HG03097 (cell line): ENCODE measurements around the gene ZNF786.
"Not testable (repeated sequence)": the region's sequence is repeated elsewhere in the genome, so short reads cannot be mapped to it uniquely, and the experiment has no call there.

Experiments
- ATAC-seq: cut with Tn5 transposase; IDR thresholded peaks from one replicate; pipeline ENCODE4 v1.9.1; 2021; ENCODE audit not compliant: unreplicated experiment, low FRiP score

The ZNF786 gene

DNA sequence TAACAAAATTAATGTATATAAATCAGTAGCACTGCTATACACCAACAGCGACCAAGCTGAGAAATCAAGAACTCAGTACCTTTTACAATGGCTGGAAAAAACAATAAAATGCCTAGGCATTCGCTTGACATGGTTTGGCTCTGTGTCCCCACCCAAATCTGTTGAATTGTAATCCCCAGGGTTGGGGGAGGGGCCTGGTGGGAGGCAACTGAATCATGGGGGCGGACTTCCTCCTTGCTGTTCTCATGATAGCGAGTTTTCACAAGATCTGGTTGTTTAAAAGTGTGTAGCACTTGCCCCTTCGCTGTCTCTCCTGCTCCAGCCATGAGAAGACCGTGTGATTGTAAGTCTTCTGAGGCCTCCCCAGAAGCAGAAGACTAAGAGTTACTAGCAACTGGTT is 8.6 kb downstream of the ZNF786 start:
- no peak for ATAC-seq

DNA sequence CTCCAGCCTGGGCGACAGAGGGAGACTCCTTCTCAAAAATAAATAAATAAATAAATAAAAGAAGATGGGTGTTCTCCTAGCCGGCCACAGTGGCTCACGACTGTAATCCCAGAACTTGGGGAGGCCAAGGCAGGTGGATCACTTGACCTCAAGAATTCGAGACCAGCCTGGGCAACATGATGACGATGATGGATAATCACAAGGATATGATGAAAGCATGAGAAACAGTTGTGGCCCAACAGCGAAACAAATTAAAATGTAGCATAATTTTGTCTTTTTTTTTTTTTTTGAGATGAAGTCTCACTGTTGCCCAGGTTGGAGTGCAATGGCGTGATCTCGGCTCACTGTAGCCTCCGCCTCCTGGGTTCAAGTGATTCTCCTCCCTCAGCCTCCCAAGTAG is 12.9 kb downstream of the ZNF786 start:
- no peak for ATAC-seq

DNA sequence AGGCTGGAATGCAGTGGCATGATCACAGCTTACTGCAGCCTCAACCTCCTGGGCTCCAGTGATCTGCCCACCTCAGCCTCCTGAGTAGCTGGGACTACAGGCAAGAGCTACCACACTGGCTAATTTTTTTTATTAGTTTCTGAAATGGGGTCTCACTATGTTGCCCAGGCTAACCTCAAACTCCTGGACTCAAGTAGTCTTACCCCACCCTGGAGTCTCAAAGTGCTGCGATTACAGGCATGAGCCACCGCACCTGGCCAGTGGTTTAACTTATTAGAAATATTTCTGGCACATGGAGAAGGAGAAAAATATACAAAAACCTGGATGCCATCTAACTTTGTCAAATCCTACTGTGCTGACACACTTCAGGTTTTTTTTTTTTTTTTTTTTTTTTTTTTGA is 15.2 kb downstream of the ZNF786 start:
- no peak for ATAC-seq

DNA sequence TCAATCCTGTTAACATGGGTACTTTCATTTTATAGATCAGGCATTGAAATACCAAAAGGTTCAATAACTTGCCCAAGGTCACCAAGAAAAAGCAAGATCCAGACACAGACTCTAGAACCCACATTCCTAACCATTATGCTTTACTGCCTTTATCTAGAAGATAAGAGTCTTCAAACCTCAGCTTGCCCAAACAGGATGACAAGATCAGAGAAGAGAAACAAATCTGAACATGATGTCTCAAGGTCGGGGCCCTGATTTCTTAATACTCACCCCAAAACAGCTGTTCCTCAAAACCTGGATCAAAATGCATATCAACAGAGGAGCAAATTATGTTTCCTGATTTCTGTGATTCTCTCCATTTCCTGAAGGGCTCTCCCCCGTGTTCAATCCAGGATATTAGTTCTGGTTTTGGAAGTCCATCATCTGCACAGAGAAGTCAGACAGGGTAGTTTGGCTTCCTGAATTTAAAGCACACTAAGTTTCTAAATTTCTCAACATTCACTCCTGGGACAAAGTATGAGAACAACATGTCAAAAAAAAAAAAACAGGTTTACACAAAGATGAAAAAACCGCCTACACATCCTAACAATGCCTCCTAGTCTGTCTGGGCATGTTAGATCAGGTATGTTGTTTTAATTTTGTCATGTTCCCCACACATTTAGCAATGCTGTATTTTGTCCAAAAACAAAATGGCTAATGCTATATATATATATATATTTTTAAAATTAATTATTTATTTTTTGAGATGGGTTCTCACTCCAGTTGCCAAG is 16.2 kb downstream of the ZNF786 start:
- no peak for ATAC-seq

DNA sequence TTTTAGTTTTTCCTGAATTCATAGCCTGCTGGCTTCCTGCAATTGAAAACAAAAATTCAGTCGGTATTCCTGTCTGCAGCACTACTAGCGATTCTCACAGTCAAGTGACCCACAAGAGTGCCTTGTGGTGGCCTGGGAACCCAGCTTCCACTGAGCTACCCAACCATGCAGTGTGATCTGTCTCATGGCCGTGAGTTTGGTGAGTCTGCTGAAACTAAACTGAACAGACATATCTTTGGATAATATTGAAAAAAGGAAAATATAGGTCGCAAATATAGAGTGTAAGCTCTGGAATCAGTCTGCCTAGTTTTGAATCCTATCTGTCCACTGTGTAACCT is 18.1 kb downstream of the ZNF786 start:
- ATAC-seq: no peak

DNA sequence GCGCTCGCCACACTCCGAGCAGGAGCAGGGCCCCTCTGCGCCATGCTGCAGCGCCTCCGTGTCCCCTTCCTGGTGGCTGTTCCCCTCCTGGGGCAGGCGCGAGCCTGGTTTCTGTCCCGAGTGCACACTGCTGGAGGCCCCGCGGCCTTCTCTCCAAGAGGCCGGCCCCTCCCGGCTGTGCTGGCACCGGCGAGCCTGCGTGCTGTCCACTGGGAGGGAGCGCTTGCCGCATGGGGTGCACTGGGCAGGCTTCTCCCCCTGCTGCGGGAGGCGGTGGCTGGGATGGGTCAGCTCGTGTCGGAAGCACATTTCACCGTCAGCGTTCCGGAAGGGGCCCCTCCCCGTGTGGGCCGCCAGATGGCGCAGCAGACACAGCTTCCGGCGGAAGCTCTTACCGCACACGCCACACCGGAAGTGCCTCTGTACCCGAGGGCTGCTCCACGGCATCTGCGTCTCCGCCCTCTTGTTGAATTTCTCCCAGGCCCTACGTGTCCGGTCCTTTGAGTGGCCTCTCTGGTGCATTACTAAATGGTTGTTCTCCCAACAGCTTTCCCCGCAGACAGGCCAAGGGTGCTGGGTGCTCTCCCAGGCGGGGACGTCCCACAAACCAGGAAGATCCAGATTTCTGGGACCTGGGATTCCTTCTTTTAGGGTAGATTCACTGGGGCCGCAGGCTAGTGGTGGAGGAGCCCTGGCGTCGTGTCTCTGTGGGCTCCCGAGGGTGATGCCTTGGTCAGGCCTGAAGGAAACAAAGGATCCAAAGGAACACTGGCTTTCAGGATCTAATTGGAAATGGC is 18.7 kb downstream of the ZNF786 start:
- ATAC-seq: no peak

DNA sequence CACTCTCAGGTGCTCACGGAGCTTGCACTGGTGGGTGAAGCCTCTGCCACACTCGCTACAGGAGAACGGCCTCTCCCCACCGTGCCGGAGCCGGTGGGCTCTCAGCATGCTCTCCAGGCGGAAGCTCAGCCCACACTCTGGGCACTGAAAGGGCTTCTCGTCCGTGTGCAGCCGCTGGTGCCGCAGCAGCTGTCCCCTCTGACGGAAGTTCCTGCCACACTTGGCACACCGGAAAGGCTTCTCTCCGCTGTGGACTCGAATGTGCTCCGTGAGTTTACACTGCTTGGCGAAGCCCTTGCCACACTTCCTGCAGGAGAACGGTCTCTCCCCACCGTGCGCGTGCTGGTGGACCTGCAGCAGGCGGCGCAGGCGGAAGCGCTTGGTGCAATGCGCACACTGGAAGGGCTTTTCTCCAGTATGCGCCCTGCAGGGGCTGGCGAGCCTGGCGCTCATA is 19.3 kb downstream of the ZNF786 start:
- ATAC-seq: no peak

DNA sequence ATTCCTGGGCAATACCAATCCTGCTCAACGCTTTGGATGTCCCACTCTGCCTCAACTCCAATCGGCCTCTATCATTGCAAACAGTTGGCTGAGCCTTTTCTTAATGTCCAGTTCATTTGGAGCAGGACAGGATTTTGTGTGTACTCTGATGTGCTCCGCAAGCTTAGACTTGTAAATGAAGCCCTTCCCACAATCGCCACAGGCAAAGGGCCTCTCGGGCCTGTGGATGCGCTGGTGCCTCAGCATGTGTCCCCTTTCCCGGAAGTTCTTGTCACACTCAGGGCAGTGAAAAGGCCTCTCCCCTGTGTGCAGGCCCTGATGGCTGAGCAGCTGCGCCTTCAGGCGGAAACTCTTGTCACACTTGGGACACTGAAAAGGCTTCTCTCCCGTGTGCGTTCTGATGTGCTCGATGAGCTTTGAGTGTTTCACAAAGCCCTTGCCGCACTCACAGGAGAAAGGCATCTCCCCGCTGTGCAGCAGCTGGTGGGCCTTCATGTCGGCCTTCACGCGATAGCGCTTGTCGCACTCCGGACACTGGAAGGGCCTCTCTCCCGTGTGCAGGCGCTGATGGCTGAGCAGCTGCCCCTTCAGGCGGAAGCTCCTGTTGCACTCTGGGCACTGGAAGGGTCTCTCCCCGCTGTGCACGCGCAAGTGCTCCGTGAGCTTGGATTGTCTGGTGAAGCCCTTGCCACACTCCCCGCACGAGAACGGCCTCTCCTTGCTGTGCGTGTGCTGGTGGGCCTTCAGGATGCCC is 20.0 kb downstream of the ZNF786 start:
- no peak for ATAC-seq

DNA sequence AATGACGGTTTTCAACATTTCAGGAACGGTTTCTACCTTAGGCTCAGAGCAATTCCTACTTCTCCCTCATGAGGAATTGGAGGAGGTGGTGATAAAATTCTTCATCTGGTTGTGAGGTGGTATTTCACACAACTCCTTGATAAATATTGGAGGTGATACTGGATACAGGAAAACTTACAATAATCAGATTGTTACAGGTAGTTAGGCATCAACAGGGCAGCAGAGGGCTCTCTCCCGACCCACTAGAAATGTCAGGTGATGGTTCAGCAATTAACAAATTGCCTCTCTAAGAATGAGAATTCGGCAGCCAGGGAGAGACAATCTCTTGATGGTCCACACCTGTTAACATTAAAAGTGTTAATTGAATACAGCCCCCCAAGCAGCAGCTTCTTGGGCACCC is 22.6 kb downstream of the ZNF786 start:
- ATAC-seq: no peak

DNA sequence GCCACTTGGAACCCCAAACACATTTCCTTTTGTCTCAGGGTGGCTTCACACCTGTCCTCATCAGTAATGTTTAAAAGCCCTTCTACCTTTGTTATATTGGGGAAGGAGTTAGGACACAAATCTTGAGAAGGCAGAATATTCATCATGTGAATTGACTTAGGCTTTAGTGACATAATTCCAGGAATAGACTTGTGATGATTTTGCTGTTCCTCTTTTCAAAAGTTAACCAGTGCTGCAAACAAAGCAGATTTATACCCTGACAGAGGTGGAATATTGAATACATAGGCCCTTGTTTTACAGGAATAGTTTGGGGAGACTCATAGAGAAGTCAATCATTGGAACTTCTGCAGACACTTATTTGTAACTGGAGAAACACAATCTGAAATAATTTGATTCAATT is 27.0 kb downstream of the ZNF786 start:
- ATAC-seq: no peak

DNA sequence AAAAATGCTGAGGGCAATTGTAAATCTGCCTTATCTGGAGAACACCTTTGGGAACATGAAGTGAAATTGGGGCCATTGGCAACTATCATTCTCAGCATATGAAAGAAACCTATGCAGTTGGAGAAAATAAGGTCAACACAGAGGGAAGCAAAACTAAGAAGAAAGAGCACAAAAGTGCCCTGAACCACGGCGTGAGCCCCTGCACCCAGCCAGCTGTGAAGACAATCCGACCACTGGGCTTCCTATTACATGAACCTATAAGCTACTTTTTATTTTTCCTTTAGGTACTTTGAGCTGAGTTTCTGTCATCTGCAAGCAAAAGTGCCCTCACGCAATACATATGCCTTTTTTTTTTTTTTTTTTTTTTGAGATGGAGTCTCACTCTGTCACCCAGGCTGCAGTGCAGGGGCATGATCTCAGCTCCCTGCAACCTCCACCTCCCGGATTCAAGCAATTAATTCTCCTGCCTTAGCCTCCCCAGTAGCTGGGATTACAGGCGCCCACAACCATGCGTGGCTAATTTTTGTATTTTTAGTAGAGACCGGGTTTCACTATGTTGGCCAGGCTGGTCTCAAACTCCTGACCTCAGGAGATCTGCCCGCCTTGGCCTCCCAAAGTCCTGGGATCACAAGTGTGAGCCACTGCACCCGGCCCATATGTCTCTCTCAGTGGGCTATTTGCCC is 28.2 kb downstream of the ZNF786 start:
- not testable (repeated sequence) for ATAC-seq

DNA sequence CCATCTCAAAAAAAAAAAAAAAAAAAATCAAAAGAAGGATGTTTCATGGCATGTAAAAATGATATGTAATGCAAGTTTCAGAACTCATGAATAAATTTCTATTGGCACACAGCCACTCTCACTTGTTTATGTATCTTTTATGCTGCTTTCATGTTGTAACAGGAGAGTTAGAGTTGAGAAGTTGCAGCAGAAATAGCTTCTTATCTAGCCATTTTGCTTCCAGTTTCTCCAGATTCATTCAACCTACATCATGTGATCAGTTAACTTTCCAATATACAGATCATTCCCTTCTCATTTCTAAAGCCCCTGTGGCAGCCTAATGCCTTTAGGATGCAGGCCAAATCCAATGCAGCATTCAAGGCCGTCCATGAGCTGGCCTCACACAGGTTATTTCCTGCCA is 30.4 kb downstream of the ZNF786 start:
- ATAC-seq: no peak

DNA sequence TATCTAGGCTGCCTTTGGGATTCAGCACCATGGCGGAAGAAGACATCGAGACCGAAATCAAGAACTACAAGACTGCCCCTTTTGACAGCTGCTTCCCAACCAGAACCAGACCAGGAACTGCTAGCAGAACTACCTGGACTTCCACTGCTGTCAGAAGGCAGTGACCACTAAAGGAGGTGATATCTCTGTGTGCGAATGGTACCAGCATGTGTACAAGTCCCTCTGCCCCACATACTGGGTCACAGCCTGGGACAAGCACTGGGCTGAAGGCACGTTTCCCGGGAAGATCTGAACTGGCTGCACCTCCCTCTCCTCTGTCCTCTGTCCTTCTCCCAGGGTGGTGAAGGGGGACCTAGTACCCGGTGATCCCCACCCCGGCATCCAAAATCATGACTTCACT is 36.6 kb downstream of the ZNF786 start:
- no peak for ATAC-seq

DNA sequence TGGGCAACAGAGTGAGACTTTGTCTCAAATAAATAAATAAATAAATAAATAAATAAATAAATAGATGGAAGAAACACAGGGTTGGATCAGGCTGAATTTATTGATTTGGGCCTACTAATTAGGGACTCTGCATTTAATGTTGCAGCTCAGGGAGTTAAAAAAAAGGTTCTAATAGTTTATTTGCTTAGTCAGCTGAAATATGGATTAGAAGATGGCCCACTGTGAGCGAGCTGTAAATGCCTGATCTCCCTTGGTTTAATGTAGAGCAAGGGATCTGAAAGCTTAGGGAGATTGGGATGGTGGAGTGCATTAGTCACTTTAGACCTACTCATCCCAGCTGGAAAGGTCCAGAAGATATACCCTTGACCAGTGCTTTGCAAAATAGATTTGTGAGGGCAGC is 37.1 kb downstream of the ZNF786 start:
- no peak for ATAC-seq

DNA sequence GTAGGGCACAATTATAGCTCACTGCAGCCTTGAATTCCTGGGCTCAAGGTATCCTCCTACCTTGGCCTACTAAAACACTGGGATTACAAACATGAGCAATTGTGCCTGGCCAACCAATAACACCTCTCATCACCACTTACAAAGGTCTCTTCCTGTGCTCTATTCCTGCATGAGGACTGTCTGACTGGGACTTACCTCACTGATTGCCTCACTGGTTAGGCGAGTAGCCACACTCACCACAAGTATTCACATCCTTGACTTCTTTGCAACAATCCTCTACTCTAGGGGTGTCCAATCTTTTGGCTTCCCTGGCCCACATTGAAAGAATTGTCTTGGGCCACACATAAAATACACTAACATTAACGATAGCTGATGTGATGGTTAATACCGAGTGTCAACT is 39.6 kb downstream of the ZNF786 start:
- ATAC-seq: no peak

DNA sequence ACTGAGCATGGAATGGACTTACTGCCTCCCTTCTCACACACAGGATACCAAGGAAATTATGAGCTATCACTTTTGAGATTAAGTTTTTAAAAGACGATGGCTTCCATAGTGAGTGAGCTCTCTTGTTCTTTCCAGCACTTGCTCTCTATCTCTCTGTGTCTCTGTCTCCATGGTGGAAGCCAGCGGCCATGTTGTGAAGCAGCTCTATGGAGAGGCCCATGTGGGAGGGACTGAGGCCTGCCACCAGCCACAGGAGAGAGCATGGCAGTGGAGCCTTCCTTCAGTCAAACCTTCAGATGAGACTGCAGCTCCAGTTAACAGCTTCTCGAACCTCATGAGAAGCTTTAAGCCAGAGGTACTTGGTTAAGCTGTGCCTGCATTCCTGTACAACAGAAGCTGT is 41.7 kb downstream of the ZNF786 start:
- ATAC-seq: no peak

DNA sequence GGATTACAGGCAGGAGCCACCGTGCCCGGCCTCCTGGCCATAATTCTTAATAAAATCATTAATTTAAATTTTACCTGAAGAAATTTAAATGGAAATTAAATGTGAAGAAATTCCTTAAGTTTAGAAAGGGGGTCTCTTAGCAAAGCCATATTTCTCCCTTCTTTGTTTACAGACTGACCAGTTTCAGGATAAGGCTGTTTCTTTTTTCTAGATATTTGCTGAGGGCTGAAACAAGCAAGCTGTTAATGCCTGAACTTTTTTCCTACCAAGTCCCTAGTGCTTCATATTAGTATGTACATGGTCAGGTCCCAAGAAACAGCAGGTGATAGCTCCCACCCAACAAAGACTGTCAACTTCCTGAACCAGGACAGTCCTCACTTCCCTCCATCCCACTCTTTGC is 44.1 kb downstream of the ZNF786 start:
- ATAC-seq: no peak

DNA sequence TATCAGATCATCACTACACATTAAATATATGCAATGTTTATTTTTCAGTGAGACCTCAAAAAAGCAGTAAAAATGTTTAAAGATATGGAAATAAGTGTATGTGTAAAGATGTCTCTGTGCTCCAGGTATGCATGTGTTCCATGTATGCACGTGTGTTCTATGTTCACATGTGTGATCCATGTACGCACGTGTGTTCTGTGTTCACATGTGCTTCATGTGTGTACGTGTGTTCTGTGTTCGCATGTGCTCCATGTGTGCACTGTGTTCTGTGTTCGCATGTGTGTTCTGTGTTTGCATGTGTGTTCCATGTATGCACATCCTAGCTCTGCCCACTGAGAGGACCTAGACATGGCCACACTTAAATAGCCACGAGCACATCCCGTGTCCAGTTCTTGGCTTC is 46.6 kb downstream of the ZNF786 start:
- ATAC-seq: no peak

DNA sequence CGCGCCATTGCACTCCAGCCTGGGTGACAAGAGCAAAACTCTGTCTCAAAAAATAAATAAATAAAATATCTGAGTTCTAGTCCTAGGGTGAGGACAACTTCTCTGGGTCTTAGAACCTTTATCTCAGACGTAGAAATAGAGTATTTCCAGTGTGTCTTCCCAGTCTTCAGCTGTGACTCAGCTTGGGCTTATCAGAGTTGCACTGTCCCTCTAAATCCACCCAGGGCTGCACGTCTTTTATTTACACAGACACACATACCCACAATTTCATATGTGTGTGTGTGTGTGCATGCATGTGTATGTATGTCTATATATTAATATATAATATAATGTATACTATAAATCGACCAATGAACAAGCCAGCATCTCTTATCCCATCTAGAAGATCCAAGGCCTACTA is 49.2 kb downstream of the ZNF786 start:
- ATAC-seq: no peak

DNA sequence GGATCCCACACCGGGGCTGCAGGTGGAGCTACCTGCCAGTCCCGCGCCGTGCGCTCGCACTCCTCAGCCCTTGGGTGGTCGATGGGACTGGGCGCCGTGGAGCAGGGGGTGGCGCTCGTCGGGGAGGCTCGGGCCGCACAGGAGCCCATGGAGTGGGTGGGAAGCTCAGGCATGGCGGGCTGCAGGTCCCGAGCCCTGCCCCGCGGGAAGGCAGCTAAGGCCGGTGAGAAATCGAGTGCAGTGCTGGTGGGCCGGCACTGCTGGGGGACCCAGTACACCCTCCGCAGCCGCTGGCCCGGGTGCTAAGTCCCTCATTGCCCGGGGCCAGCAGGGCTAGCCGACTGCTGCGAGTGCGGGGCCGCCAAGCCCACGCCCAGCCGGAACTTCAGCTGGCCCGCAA is 51.9 kb downstream of the ZNF786 start:
- not testable (repeated sequence) for ATAC-seq

DNA sequence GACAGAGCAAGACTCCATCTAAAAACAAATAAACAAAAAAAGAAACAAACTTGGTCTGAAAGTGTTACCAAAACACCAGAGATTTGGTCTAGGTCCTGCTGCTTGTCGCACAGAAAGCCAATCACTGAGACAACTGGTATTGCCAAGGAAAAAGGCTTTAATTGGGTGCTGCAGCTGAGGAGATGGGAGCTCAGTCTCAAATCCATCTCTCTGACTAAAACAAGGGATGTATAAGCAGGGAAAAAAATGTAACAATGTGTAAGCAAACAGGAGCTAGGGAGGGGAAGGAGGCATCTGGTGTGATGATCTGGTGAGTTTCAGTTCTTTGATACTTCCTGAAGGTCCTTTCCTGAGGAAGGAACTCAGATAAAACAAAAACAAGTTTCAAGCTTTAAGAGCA is 53.8 kb downstream of the ZNF786 start:
- ATAC-seq: no peak
